Glomerular endothelial cell (primary cell): ENCODE data around the gene HSF2BP. TPM values are rescaled to one million over a fixed set of nuclear protein-coding genes. Genes with fewer than 3 reads are reported as not detected.
A peak's percentile ranks its signal among the peaks of the same experiment; 100 is the strongest.
"Not testable (repeated sequence)": the region's sequence is repeated elsewhere in the genome, so short reads cannot be mapped to it uniquely, and the experiment has no call there.

Experiments used
- DNase-seq: peaks from one replicate; pipeline ENCODE4 v3.0.0-alpha.2; 2011; ENCODE audit warnings: low read depth, low spot score; ENCODE audit errors: extremely low read depth
- total RNA-seq: library from RNA; depleted of rRNA; stranded (reverse); fragments of >200 nt; gene quantifications from 2 replicates; pipeline ENCODE4 v1.2.3, GENCODE V29; 2015

Gene HSF2BP
- total RNA-seq, 1 donor from 2014 or later: 1.7 TPM

DNA sequence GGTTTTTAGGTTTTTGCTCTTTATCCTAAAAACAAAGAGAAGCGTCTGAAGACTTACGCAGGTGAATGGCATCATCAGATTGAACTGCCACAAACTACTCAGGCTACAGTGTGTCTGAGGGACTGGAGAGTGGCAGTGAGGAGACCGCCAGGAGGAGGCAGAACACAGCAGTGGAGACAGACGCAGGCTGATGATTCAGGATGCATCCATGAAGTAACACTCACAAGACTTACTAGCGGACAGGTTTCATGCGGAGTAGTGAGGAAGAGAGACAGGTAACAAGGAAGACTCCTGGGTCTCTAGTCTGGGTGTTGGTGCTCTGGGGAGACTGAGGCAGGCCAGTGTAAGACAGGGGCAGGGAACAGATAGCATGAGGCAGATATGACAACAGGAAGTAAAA lies 5.7 kb downstream of the HSF2BP start:
- DNase-seq: no peak

DNA sequence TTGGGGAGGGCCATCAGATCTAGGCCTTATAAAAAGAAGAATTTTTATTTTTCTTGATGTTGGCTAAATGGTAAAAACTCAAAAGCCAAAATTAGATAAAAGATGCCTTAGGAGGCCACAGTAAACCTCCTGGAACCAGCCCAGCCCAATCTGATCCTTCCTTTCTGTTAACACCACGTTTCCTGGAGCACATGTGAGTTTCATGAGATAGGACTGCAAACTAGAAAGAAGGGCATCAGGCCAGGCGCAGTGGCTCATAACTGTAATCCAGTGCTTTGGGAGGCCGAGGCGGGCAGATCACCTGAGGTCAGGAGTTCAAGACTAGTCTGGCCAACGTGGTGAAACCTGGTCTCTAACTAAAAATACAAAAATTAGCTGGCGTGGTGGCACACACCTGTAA lies 6.7 kb downstream of the HSF2BP start:
- DNase-seq: no peak

DNA sequence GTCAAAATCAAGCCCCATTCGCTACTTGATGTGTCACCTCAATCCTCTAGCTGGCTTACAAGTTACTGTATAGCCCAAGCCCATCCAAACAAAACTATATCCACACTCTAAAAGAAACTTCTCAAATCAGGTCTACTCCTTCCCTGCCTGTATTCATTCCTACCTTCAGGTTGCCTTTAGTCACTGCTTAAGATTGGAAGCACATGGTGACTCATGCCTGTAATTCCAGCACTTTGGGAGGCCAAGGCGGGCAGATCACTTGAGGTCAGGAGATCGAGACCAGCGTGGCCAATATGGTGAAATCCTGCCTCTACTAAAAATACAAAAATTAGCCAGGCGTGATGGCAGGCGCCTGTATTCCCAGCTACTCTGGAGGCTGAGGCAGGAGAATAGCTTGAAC lies 7.4 kb downstream of the HSF2BP start:
- not testable (repeated sequence) for DNase-seq

DNA sequence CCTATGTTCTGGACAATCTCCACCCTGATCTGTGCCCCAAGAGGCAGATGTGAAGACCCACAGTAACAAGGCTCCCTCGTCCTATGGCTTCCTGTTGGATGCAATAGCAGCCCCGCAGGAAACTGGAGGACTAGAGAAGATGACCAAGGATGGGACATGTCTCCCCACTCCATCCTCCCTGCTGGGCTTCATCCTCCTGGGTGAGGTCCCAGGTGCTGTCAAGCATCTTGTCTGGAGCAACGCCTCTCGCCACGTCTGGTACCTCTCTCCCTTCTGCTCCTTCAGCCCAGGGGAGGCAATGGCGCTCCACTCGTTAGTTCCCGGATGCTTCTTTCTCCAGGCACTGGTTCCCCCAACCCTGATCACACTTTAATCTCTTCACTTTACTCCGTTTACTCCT lies 11.1 kb downstream of the HSF2BP start:
- no peak for DNase-seq

DNA sequence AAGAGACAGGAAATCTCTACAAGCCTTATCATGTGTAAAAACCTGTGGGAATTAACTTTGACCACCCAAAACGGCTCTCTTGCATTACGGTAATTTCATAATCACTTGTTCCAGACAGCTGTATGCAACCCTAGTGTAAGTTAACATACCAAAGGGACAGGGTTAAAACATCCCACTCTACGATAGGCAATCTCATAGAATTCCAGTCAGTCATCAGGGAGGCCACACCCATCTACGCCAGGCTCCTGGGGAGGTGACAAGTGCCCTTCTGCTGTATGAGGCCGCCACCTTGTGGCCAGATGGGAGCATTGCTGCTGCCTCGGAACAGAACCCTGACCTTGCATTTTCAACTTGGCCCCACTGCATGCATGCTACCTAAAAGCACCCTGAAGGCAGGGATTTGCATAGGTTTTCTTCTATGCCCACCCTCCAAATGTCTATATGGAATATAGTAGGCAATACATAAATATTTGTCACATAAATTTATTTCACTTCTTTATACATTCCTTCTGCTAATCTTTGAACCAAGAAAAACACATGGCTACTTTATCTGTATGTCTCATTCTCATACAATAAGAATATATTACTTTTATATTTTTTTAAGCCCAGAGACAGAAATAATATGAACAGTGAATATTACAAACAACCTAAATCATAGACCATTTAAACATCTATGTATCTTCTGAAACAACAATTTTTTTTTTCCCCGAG lies 12.6 kb downstream of the HSF2BP start:
- peak; percentile 69 for DNase-seq

DNA sequence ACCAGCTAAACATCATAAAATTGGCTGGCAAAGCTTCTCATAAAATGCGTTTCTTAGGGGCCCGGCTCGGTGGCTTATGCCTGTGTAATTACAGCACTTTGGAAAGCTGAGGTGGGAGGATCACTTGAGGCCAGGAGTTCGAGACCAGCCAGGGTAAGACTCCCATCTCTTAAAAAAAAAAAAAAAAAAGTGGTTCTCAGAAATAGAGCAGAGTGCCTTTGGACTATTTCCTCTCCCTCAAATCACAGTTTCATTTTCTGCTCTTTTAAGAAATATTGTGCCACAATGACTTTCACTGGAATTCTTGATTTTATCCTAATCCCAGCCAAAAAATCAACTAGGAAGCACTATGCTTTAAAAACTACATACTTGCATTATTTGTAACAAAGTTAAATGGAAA lies 13.3 kb downstream of the HSF2BP start:
- DNase-seq: no peak

DNA sequence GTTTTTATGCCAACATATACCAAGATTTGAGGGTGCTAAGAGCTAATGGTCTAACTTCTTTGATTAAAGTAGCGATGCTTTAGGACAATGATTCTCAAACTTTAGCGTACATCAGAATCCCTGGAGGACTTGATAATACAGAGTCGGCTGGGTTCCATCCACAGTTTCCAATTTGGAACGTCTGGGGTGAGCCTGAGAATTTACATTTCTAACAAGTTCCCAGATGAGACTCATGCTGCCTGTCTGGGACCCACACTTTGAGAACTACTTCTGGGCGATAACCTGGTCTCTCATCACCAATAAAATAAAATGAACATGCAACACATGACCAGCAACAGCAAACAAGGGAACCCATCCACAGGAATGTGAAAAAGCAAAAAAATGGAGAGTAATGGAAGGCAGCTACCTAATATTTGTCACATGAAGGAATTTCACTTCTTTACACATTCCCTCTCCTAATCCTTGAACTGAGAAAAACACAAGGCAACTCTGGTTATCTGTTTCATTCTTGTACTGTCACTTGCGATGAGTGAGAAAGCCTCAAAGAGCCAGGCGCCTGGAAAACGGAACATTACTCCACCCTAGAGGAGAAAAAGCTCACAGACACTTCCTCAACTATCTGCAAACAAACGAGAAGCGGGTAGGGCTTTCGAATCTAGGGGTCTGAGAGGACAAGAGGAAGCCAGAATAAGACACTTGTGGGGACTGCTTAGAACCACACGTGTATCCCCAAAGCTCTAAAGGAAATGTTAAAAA lies 14.0 kb downstream of the HSF2BP start:
- peak; percentile 60 for DNase-seq

DNA sequence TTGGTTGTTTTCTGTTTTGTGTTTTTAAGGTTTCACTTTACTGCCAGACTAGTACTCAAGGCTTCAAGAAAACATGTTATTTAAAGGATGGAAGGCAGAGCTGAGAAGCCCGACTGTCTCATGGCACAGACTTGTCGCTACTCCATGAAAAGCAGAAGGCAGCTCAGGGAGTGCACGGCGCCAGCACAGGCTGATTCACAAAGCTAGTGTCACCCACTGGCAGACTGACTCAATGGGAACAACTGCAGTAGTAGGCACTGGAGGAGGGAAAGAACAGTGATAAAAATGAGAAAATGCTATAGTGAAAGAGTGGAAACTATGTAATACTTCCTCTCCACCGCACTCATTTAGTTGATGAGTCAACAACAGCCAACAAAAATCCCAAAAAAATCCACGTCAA lies 14.7 kb downstream of the HSF2BP start:
- DNase-seq: no peak

DNA sequence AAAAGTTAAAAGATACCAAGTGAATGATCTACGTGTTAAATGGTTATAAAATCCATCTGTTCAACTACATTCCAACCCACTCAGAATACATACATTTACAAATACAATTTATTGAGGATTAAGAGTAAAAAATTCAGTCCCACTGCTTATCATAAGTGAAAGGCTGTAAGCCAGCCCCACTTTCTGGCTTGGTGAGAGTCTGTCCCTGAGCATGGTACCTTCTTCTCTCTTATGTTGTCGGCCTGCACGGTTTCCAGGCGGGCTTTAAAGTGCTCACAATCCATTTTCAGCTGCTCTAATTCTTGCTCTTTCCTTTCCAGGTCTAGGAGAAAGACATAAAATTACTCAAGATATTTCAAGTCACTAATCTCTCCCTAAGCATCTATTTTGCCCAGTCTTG lies 15.2 kb downstream of the HSF2BP start:
- no peak for DNase-seq

DNA sequence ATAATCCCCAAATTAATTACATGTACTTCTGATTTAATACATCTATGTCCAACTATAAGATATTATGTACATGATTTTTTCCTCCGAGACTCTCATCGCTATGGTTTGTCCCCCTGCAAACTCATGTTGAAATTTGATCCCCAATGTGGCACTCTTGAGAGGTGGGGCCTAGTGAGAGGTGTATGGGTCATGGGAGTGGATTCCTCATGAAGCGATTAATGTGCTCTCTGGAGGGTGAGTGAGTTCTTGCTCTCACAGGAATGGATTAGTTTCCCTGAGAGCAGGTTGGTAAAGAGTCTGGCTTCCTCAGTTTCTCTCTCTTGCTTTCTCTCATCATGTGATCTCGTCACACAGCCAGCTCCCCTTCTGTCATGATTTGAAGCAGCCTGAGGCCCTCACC lies 16.1 kb downstream of the HSF2BP start:
- DNase-seq: no peak

DNA sequence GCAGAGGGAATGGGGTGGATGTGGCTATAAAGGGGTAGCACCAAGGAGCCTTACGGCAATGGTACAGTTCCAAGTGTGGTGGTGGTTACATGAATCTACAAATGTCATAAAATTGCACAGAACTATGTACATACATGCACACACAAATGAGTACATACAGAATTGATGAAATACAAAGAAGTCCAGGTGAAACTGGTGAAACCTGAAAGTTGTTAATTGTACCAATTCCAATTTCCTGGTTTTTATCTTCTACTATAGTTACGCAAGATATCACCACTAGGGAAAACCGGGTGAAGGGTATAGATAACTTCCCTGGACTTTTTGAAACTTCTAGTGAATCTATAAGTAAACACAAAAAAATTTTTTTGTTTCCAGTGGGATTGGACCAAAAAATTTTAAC lies 18.9 kb downstream of the HSF2BP start:
- no peak for DNase-seq

DNA sequence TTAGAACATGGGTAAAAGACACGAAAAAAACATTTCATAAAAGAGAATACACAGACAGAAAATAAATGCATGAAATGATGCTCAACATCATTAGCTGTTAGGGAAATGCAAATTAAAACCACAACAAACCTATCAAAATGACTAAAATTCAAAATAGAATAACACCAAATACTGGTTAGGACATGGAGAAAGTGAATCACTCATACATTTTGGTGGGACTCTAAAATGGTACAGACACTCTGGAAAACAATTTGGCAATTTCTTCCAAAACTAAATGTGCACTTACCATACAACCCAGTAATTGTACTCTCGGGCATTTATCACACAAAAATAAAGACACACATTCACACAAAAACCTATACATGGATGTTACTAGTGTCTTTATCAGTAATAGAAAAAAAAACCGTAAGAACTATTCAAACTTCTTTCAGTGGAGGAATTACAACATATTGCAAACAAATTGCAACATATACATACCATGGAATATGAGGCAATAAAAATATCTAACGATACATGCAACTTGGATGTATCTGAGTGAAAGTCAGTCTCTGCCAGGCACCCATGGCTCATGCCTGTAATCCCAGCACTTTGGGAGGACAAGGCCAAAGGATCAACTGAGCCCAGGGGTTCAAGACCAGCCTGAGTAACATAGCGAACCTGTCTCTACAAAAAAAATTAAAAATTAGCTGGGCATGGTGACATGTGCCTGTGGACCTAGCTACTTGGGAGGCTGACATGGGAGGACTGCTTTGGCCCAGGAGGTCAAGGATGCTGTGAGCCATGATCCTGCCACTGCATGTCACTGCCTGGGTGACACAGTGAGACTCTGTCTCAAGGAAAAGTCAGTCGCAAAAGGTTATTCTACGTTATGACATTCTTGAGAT lies 19.6 kb downstream of the HSF2BP start:
- DNase-seq: no peak

DNA sequence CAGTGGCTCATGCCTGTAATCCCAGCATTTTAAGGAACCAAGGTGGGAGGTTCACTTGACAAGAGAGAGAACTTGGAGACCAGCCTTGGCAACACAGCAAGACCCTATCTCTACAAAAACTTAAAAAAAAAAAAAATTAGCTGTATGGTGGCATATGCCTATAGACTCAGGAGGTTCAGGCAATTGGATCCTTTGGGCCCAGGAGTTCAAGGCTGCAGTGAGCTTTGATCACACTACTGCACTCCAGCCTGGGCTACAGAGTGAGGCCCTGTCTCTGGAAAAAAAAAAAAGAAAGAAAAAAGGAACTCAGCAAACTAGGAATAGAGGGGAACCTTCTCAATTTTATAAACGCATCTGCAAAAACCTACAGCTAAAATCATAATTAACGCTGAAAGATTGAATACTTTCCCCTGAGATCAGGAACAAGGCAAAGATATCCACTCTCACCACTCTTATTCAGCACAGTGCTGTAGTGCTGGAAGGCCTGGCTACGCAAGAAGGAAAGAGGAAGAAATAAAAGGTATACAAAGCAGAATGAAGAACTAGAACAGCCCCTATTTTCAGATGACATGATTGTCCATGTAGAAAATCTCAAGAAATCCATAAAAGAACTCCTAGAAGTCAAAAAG lies 21.6 kb downstream of the HSF2BP start:
- no peak for DNase-seq

DNA sequence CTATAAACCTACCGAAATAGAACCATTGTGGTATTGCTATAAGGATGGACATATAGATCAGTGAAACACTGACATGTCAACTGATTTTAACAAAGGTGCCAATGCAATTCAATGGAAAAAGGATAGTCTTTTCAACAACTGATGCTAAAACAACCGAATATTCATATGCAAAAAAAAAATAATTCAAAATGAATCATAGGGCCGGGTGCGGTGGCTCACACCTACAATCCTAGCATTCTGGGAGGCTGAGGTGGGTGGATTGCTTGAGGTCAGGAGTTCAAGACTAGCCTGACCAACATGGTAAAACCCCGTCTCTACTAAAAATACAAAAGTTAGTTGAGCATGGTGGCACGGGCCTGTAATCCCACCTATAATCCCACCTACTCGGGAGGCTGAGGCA lies 23.9 kb downstream of the HSF2BP start:
- no peak for DNase-seq

DNA sequence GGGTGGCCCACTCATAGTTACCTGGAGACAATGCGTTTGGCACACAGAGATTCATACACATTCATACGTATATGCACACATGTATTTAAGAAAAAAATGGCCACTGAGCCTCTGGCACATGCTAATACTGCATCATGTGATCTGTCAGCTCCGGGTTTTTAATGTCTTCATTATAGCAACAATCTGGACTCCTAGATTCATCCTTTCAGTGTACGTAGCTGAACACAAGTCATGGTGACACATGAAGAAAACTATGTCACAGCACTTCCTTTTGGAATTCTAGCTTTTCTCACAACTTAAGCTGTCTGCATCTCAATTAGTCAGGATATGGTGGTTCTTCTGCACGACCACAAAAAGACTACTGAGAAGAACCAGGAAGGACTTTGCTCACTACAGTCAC lies 24.7 kb downstream of the HSF2BP start:
- no peak for DNase-seq

DNA sequence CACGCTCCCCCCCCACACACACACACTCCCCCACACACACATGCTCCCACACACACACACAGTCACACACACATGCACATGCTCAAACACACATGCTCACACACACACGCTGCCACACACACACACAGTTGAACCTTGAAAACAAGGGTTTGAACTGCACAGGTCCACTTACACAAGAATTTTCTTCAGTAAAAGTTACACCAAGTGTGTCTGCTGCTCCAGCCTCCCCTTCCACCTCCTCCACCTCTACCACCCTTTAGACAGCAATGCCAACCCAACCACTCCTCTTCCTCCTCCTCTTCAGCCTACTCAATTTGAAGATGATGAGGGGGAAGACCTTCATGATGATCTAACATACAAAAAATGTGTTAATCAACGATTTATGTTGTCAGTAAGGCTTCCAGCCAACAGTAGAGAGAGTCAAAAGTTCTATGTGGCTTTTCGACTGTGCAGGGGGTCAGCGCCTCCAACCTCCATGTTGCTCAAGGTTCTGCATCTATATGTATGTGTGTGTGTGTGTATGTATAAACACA lies 26.8 kb downstream of the HSF2BP start:
- no peak for DNase-seq

DNA sequence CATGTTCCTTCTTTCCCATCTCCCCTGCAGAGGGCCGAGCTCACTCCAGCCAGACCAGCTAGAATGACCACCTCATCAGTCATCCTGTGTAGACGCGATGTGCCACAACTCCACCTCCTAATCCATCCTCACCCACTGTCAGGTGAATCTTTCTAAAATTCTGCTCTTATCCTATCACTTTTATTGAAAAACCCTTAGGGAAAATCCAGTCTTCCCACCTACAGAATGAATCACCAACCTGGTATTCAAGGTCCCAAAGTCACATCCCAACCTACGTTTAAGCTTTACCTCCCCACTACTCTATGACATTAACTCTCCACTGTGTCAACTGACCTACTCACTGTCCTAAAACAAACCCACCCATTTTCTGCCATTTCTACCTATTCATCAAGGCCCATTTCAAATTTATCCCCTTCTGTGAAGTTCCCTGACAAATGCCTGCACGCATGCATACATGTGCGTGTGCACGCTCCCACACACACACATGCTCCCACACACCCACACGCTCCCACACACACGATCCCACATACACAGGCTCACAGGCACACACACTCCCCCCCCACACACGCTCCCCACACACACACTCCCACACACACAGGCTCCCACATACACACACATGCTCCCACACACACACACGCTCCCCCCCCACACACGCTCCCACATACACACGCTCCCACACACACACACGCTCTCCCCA lies 27.7 kb downstream of the HSF2BP start:
- no peak for DNase-seq

DNA sequence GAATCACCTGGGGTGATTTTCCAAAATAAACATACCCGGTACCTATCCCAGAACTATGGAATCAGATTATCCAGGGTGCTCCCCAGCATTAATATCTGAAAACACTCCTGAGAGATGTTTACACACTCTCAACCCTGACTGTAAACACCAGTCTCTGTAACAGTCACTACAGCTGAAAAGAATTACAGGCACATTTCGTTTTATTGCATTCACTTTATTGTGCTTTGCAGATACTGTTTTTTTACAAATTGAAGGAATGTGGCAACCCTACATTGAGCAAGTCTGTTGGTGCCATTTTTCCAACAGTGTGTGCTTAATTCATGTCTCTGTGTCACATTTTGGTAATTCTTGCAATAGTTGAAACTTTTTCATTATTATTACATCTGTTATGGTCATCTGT lies 31.8 kb downstream of the HSF2BP start:
- no peak for DNase-seq

DNA sequence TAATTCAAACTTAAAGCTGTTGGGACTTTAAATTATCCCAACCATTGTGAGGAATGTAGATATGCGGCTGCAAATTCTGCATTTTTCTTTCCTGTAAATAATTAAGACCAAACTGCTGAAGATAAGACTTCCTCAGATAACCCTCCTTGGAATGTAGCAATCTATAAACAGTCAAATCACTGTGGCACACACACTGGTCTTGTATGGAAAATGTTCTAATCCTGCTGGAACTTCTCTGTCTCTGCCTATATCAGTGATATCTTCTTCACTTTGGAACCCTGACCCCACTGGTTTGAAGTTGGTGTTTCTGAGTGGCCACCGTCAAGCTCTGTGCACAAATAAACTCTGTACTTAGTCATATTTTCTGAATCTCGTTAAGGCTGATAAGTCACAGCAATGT lies 32.9 kb downstream of the HSF2BP start:
- DNase-seq: no peak

DNA sequence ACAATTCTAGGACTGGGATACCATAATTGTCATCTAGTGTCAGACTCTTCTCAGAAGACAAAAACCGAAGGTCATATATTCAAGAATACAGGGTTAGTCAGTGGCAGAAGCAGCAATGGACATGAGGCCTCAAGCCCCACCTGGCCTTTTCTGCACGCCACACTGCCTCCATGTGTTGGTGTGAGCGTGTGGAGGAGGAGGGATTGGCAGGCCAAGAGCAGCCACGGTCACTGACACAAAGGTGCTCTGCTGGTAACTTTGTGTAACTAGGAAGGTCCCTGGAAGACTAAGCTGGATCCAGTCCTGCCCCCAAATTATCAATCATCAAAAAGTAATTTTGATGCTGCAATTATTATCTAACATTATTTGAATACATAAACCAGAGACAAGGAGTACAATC lies 34.9 kb downstream of the HSF2BP start:
- DNase-seq: no peak
